Hair follicular keratinocyte (primary cell): ENCODE measurements around the gene CCND2. TPM values are rescaled to one million over a fixed set of nuclear protein-coding genes. Genes with fewer than 3 reads are reported as not detected.

Experiments used
- total RNA-seq: library from RNA; depleted of rRNA; stranded (reverse); fragments of >200 nt; gene quantifications from 2 replicates; pipeline ENCODE4 v1.2.3, GENCODE V29; 2015

CCND2 gene
- total RNA-seq: 186 and 208 TPM in 2 replicates

GRCh38 chr12:4273652-4274395, at the start of gene CCND2:
TSS of gene CCND2 (plus strand) at chr12:4273762. CDS start at chr12:4274041, 279 bp downstream.

GRCh38 chr12:4320853-4321701, 47.5 kb downstream of the CCND2 start, which contains the start of gene TIGAR:
TSS of gene TIGAR (plus strand) at chr12:4321213. CDS start at chr12:4321272, 59 bp downstream.

Other genes with a start within 250 kb of the CCND2 start
- gene TIGAR, start 47.5 kb downstream of the CCND2 start, total RNA-seq: 14.9 and 22.9 TPM in 2 replicates
- not detected in 2 replicates for gene FGF23, start 106.0 kb downstream of the CCND2 start, total RNA-seq
- gene FGF6, start 172.1 kb downstream of the CCND2 start, total RNA-seq: not detected in 2 replicates